Skin epidermis (tissue), 12 donors: ENCODE measurements around the gene ABHD6.
"Not testable (repeated sequence)": the region's sequence is repeated elsewhere in the genome, so short reads cannot be mapped to it uniquely, and the experiment has no call there.

Experiments
- H3K27ac ChIP-seq, 21 experiments: fragments of 200-600 bp; sonication (generic) in 11 of 21; one replicate each; pipeline ENCODE4 v1.5.0; 2020; ENCODE audit warnings: mild to moderate bottlenecking in 3 of 21, inconsistent platforms in 2 of 21, moderate library complexity in 2 of 21
- H3K4me3 ChIP-seq, 7 experiments: fragments of 200-600 bp; sonication (generic) in 2 of 7; one replicate each; pipeline ENCODE4 v1.5.0; 2020; ENCODE audit warnings: inconsistent platforms in 2 of 7, mild to moderate bottlenecking in 2 of 7, moderate library complexity in 1 of 7

ABHD6 gene

GRCh38 chr3:58206406-58207011 is 31.1 kb upstream of the ABHD6 start:
- Histone ChIP-seq H3K4me3 (no peak overlapping the region), H3K27ac (peak overlapping the region in 3 of 21 experiments; percentile 11 to 59 (median 25))

- H3K4me3 ChIP-seq: no peak overlapping the region
- H3K27ac ChIP-seq: no peak overlapping the region
These were observed 29.6 kb upstream of the ABHD6 start for GRCh38 chr3:58207954-58208353.

- Histone ChIP-seq H3K4me3 (no peak overlapping the region), H3K27ac (no peak overlapping the region)
These were observed 27.7 kb upstream of the ABHD6 start for GRCh38 chr3:58209933-58210332.

DNA sequence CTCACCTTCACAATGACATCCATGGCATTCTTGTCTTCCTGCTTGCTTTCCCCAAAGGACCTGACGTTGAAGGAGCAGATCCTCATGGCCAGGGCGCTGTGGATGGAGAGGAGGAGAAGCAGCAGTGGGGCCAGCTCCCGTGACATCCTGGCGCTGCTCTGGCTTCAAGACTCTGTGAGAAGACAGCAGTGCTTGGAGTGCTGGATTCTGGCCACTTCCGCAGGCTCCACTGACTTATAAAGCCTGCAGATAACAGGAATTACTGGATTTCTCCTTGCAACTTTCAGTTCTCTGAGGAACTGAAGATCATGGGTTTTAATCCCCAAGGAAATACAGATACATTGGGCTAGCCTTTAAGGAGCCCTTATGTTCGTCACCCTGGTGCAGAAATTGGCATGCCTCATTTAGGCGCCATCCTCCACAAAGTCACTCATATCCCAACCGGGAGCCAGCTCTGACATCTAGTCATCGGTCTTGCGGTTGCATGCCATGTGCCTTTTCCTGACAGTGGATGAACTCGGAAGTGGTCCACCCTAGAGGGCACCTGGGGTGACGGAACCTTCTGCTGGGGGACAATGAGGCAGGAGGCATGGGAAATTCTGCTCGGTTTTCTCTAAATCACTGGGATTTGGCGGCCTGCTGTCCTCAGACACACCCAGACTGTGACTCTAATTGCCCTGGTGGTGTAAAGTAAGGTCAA is 26.7 kb upstream of the ABHD6 start, which contains the start of gene DNASE1L3:
Gene DNASE1L3, minus strand, starts transcription at position 212 of the 700 bp plus-strand sequence. Its CDS starts 66 bp downstream, at position 146.
- H3K4me3 ChIP-seq: no peak within 1 kb of the TSS
- H3K27ac ChIP-seq: peak within 1 kb of the TSS in 1 of 21 experiments; percentile 38

DNA sequence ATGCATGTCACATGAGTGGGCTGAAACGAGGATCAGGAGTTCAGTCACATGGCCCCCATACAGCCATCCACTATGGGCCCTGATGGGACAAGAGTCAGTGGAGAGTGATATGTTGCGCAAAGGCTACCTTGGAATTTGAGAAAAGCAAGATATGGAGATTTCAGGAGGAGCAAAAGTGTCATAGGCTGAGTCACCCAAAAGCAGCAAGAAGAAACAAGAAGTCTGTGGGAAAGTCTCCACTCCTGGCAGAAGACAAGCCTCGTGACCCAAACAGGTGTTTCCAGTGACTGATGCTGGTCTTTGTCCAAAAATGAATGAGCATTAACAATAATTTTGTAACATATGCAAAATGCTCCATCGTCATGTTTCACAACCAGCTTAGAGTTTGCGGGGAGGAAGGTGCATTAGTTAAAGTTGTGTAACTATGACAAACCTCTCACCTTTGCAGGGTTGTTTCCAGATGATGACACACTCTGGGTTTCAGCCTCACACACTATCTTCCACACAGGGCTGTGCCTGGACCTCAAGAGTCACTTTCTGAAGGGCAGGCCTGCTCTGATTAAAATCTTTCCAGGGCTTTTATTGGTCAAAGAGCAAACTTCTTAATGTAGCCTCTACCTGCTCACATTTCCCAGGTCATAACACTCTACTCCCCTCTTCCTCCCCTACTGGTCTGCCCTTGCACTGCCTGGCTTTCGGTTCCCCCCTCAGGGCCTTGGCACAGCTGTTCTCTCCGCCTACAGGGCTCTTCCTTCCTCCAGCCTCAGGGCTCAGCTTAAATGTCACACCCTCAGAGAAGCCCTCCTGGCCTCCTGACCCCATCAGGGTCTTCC is 22.9 kb upstream of the ABHD6 start:
- Histone ChIP-seq H3K4me3 (no peak overlapping the region), H3K27ac (peak overlapping the region in 17 of 21 experiments; percentile 31 to 77 (median 62))

DNA sequence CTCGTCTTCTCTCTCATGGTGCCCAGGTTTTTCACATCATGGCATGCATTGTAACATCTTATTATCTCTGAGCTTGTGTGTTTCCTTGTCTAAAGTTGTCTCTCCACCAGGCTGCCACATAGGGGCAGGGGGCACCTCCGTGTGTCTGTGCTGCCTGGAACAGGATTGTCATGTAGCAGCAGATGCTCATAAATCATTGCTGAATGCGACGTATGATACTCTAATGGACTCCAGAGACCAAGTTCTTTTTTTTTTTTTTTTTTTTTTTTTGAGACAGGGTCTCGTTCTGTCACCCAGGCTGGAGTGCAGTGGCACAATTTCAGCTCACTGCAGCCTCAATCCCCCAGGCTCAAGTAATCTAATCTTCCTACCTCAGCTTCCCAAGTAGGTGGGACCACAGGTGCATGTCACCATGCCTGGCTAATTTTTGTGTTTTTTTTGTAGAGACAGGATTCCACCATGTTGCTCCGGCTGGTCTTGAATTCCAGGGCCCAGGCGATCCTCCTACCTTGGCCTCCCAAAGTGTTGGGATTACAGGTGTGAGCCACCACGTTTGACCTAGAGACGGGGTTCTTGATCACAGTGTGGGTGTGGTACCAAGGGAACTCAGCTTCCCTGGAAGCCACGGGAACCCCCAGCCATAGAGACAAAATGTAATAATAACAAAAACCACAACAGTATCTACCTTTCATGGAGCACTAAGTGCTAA is 22.1 kb upstream of the ABHD6 start:
- H3K4me3 ChIP-seq: no peak overlapping the region
- peak overlapping the region in 17 of 21 experiments; percentile 31 to 77 (median 62) for H3K27ac ChIP-seq

- Histone ChIP-seq H3K27ac (peak overlapping the region in 5 of 21 experiments; percentile 4 to 41 (median 12)), H3K4me3 (no peak overlapping the region)
These were observed 20.9 kb upstream of the ABHD6 start for GRCh38 chr3:58216496-58217195.

DNA sequence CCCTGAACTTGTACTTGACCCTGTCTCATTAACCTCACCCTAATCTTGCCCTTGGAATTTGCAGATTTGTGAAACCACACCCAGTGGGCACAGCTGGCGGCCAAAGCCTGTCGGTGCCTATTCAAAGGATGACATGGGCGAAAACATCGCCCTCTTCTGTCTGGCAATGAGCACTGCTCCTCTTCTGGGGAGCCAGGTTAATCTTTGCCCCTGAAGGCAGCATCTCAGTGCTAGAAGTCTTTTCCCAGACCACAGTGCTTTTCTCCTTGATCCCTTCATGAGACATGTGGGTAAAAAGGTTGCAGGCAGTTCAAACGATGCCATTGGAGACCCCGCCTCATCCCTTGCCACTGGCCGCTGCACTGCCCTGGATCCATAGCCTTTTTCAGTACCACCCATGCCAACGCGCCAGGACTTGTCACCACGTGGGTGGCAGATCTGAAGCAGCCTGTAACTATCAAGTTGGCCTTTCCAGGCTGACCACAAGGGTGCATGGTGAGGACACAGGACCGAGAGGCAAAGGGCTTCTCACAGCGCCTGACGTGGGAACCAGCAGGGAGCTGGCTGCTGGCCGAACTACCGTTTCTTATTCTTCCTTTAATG is 20.3 kb upstream of the ABHD6 start:
- H3K27ac ChIP-seq: peak overlapping the region in 8 of 21 experiments; percentile 0 to 41 (median 10)
- H3K4me3 ChIP-seq: no peak overlapping the region

DNA sequence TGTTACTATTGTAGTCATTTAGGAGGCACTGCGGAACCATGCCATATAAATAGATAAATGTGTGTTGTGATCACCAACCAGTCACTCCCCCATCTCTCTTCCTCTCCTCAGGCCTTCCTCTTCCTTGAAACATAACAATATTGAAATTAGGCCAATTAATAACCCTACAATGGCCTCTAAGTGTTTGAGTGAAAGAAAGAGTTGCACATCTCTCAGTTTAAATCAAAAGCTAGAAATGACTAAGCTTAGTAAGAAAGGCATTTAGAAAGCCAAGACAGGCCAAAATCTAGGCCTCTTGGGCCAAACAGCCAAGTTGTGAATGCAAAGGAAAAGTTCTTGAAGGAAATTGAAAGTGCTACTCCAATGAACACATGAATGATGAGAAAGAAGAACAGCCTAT is 18.7 kb upstream of the ABHD6 start:
- no peak overlapping the region for H3K27ac ChIP-seq

DNA sequence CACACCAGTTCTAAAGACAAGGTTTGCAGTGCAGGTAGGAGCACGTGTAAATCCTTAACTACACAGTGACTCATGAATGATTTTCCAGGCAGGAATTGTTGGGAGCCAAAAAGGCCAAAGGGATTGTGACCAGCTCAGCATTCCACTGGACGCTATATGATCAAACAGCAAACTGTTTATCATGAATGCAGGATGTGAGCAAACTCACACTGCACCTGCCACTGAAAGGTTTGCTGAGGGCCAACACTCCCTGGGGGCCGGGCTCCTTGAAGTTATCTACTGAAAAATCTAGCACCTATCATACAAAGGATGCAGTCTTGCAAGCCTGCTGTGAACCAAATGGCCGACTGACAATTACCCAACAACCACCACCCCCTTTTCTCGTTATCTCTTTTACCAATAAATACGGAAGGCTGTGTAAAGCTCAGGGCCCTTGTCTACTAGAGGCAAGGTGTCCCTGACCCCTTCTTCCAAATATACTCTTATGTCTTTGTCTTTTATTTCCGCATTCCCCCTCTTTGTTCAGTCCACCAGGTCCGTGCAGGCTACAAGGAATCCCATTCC is 15.3 kb upstream of the ABHD6 start:
- H3K4me3 ChIP-seq: no peak overlapping the region
- no peak overlapping the region for H3K27ac ChIP-seq

More for the DNA sequence above, 18.7 kb upstream of the ABHD6 start:
- no peak overlapping the region for H3K4me3 ChIP-seq

- no peak overlapping the region for H3K4me3 ChIP-seq
- no peak overlapping the region for H3K27ac ChIP-seq
These were observed 13.7 kb upstream of the ABHD6 start for GRCh38 chr3:58223855-58224254.

DNA sequence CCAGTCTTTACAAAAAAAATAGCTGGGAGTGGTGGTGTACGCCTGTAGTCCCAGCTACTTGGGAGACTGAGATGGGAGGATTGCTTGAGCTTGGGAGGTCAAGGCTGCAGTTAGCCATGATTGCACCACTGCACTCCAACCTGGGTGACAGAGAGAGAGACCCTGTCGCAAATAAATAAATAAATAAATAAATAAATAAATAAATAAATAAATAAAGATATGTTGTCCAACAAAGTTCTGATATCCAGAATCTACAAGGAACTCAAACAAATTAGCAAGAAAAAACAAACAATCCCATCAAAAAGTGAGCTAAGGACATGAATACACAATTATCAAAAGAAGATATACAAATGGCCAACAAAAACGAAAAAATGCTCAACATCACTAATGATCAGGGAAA is 9.7 kb upstream of the ABHD6 start:
- H3K4me3 ChIP-seq, H3K27ac ChIP-seq: not testable (repeated sequence)

DNA sequence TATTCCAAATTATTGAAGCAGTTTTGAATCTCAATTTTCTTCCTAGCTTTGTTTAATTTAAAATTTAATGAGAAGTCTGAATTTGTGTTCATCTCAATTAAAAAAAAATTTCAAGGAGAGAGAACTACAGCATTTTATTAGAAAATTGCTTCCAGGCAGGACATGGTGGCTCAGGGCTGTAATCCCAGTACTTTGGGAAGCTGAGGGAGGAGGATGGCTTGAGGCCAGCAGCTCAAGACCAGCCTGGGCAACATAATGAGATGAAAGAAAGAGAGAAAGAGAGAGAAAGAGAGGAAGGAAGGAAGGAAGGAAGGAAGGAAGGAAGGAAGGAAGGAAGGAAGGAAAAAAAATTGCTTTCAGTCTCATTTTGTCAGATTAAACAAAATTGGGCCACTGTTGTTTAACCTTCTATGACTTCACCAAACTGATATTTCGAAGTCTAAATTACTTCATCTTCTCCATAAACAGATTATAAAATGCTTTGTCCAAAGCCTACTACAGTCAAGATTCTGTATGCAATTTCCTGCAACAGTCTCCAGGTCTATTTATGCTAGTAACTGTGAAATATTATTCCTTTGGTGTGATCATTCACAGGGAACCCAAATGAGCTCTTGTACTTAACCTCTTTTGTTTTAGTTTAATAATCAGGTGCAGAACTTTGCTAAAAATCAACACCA is 6.6 kb upstream of the ABHD6 start:
- no peak overlapping the region for H3K27ac ChIP-seq
- H3K4me3 ChIP-seq: no peak overlapping the region

DNA sequence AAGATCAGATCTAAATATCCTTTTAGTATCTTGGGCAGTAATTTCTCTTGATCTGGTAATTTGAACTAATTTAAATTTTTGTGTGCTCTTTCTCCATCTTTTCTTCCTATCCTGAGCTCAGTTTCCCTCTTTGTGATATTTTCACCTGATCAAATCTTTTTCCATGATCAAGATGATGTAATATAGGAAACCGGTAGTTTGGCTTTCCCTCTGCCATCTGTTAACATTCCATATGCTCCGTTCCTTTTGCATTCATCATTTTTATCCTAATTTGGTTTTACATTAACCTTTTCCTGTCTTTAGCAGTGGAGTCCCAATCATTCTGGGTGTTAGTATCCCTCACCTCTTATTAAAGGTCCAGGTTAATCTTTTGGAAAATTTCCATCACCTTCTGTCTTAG is 5.9 kb upstream of the ABHD6 start:
- Histone ChIP-seq H3K27ac (no peak overlapping the region), H3K4me3 (no peak overlapping the region)

DNA sequence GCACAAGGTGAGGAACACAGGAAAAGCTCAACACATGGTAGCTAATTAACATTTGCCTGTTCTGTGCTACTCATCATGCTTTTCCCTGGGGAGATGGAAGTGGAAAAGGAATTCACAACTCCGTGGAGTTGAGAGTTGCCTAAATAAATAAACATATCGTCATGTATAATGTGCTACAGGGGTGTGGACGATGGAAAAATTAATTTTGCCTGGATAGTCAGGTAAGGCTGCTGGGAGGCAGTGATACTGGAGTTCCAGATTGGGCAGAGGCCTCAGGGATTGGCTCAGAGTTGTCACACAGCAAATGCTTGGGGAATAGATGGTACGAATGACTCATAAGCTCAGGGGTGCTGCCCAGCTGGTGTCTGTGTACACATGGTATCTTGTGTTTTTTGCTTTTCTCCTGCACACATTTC is 3.1 kb upstream of the ABHD6 start:
- H3K27ac ChIP-seq: peak overlapping the region in 1 of 21 experiments; percentile 27
- H3K4me3 ChIP-seq: no peak overlapping the region

GRCh38 chr3:58235970-58236369 is 1.6 kb upstream of the ABHD6 start:
- Histone ChIP-seq H3K4me3 (no peak overlapping the region), H3K27ac (peak overlapping the region in 1 of 21 experiments; percentile 27)

GRCh38 chr3:58236527-58237237 is 910 bp upstream of the ABHD6 start:
- peak overlapping the region; percentile 60 to 96 (median 87) for H3K4me3 ChIP-seq
- H3K27ac ChIP-seq: peak overlapping the region in 20 of 21 experiments; percentile 27 to 90 (median 77)
